ENCODE results near the gene ALAS1.

ALAS1 gene

DNA sequence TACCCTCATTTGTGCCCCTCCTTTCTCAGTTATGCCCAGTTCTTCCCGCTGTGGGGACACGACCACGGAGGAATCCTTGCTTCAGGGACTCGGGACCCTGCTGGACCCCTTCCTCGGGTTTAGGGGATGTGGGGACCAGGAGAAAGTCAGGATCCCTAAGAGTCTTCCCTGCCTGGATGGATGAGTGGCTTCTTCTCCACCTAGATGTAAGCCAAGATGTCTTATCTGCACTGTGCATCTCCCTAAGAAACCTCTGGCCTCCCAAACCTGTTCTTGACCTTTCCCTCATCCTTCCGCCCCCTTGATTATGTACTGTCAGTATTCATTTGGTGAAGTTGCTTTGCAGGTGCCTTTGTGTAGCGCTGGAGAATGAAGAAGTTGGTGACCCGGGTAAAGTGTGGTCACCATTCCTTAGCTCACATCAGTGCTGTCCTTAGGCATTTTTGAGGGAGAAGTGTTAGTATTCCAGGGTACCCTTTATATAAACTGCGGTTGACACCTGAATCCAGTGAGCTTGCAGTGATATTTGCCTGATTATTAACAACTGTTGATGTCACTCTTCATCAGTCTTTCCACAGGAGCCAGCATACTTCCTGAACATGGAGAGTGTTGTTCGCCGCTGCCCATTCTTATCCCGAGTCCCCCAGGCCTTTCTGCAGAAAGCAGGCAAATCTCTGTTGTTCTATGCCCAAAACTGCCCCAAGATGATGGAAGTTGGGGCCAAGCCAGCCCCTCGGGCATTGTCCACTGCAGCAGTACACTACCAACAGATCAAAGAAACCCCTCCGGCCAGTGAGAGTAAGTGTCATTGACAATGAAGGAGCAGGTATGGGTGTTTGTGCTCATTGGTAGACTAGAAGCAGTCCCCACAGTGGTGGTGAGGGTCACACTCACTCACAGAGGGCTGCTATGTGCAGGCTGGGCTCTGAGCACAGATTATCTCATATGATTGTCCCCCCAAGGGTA, 966 bp downstream of the ALAS1 start:
- DNase-seq (ENCODE audit: low read depth), result no peak
- TF ChIP-seq CTCF (IDR thresholded peaks at IDR 0.05; ENCODE audit: low read depth, low read length, missing control alignments), result no peak
- peak overlapping the region; percentile 80 for H3K4me3 ChIP-seq (ENCODE audit: low read depth, low read length)

DNA sequence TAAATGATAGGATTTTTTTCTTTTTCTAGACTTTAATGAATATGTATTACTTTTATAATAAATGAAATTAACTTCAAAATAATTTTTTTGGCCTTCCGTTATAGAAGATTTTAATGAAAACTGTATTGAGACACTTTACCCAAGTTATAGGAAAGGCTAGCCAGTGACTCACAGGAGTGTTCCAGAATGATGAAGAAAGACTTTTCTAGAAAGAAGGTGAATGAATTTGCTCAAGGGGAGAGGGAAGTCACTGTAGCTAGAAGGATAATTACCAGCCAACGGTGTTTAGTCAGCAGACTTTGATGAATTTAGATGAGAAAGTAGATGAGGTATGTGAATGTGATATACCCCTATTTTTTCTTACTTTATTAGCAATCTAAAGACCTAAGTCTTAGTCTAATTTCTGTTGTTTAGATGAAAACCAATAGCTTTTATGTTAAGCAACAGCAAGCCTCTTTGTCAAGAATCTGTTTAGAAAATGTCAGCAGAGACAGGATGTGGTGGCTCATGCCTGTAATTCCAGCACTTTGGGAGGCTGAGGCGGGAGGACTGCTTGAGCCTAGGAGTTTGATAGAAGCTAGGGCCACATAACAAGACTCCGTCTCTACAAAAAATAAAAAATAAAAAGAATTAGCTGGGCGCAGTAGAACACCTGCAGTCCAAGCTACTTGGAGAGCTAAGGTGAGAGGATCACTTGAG, 3.2 kb downstream of the ALAS1 start:
- DNase-seq (ENCODE audit: low read depth), result no peak
- TF ChIP-seq CTCF (IDR thresholded peaks at IDR 0.05; ENCODE audit: low read depth, low read length, missing control alignments), result no peak
- H3K4me3 ChIP-seq (ENCODE audit: low read depth, low read length), result no peak overlapping the region

DNA sequence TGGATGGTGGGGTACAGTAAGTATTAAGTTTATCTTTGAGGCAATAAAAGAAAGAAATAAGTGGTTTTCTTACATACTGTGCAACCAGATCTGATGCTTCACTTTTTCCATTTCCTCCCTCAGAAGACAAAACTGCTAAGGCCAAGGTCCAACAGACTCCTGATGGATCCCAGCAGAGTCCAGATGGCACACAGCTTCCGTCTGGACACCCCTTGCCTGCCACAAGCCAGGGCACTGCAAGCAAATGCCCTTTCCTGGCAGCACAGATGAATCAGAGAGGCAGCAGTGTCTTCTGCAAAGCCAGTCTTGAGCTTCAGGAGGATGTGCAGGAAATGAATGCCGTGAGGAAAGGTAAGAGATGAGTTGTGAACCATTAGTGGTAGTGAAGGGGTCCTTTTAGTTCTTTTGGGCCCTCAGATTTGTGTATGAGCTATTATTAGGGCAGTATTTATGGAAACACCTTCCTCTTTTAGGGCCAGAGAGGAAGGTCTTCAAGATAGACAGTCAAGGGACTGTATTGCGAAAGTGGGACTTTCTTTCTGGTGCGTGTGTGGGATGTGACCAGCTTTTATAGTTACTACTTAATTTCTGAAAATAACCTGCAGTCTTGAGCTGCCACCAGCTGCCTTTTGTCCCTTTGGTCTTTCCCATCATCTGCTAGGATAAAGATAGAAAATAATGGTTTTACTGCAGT, 4.6 kb downstream of the ALAS1 start:
- H3K4me3 ChIP-seq (ENCODE audit: low read depth, low read length), result no peak overlapping the region; the same call in 1 of the 2 replicates
- no peak for TF ChIP-seq CTCF (IDR thresholded peaks at IDR 0.05; ENCODE audit: low read depth, low read length, missing control alignments)
- DNase-seq (ENCODE audit: low read depth), result peak; percentile 26

GRCh38 chr3:52203701-52204100, 5.7 kb downstream of the ALAS1 start:
- no peak overlapping the region for H3K4me3 ChIP-seq (ENCODE audit: low read depth, low read length)

GRCh38 chr3:52204337-52205073, 6.5 kb downstream of the ALAS1 start:
- H3K4me3 ChIP-seq (ENCODE audit: low read depth, low read length), result no peak overlapping the region
- no peak for TF ChIP-seq CTCF (IDR thresholded peaks at IDR 0.05; ENCODE audit: low read depth, low read length, missing control alignments)
- DNase-seq (ENCODE audit: low read depth), result no peak

More at GRCh38 chr3:52203701-52204100, 5.7 kb downstream of the ALAS1 start:
- no peak for DNase-seq (ENCODE audit: low read depth)
- TF ChIP-seq CTCF (IDR thresholded peaks at IDR 0.05; ENCODE audit: low read depth, low read length, missing control alignments), result no peak

DNA sequence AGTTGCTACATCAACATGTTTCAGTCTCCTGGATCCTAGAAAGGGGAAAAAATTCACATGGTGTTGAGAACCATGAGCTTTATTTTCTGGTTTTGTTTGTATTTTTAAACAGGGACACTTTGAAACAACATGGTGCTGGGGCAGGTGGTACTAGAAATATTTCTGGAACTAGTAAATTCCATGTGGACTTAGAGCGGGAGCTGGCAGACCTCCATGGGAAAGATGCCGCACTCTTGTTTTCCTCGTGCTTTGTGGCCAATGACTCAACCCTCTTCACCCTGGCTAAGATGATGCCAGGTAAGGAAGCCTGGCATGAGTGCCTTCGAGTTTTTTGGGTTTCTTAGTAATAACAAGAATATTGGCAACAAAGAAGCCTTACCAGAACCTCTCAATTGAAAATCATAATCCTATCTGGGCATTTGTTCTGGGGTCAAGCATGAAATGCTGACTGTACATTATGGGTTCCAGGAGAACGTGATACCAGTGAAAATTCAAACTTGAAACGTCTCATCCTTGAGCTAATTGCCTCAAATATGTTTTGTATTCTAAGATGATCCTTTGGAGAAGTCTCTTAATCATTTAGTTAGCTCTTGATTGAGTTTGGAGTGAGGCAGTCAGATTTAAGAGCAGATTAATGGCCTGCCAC, 7.9 kb downstream of the ALAS1 start:
- DNase-seq (ENCODE audit: low read depth), result no peak
- TF ChIP-seq CTCF (IDR thresholded peaks at IDR 0.05; ENCODE audit: low read depth, low read length, missing control alignments), result no peak
- no peak overlapping the region for H3K4me3 ChIP-seq (ENCODE audit: low read depth, low read length)

Data from GM12864 (cell line).